Astrocyte of the cerebellum (primary cell): ENCODE results near the gene CRTC2.
A peak's percentile ranks its signal among the peaks of the same experiment; 100 is the strongest.

ENCODE experiments used
- DNase-seq: peaks from one replicate; pipeline ENCODE4 v3.0.0-alpha.2; 2011; ENCODE audit warnings: low read depth
- H3K4me3 ChIP-seq: 2 replicates; pipeline ENCODE4 v1.5.1; 2011; ENCODE audit warnings: mild to moderate bottlenecking, low read depth, low read length, moderate library complexity
- CTCF ChIP-seq: IDR thresholded peaks from 2 replicates; pipeline ENCODE4 v1.5.1; 2012; ENCODE audit warnings: low read length, low read depth, moderate library complexity, mild to moderate bottlenecking; ENCODE audit errors: missing control alignments
- in situ Hi-C: cut with HindIII; loops from 2 replicates; pipeline ENCODE4 v1.10.0; 2017; ENCODE audit warnings: low sequenced_read_pairs

The CRTC2 gene

DNA sequence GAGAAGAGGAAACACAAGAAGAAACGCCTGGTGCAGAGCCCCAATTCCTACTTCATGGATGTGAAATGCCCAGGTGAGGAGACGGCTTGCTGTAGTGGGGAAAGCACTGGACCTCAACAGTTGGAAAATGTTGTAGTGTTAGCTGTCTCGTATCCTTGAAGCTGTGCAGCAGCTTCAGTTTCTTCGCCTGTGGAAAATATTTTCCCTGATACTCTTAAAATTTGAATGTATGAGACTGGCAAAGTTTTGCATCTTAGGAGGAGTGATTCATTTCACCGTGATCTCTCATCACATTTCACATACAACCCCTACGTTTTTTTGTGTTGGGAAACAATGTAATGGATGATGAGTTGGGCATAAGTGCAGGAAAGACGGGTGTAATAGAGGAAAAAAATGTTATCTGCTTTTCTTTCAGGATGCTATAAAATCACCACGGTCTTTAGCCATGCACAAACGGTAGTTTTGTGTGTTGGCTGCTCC lies 32.8 kb upstream of the CRTC2 start:
- no peak for DNase-seq
- TF ChIP-seq CTCF = no peak
- peak overlapping the region; percentile 85 for H3K4me3 ChIP-seq
- in situ Hi-C loops = no loop called here

GRCh38 chr1:153990468-153991150 lies 32.2 kb upstream of the CRTC2 start, which contains the start of gene RPS27:
TSS of gene RPS27 (plus strand) at chr1:153990762. CDS start at chr1:153990797, 35 bp downstream.
- peak within 1 kb of the TSS; percentile 85 for H3K4me3 ChIP-seq
- no peak for TF ChIP-seq CTCF
- in situ Hi-C loops = no loop called here
- DNase-seq = peak; percentile 97

DNA sequence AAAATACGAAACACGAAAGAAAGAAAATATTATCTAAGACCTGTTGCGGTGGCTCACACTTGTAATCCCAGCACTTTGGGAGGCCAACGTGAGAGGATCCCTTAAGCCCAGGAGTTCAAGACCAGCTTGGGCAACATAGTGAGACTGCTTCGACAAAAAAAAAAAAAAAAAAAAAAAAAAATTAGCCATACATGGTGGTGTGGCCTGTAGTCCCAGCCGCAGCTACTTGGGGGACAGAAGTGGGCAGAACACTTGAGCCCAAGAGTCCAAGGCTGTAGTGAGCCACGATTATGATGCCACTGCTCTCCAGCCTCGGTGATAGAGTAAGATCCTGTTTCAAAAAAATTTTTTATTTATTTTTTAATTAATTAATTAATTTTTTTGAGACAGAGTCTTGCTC lies 29.2 kb upstream of the CRTC2 start:
- no peak for DNase-seq
- H3K4me3 ChIP-seq = no peak overlapping the region
- no peak for TF ChIP-seq CTCF
- in situ Hi-C loops = no loop called here

GRCh38 chr1:153985941-153986761 lies 27.7 kb upstream of the CRTC2 start, which contains the start of gene RAB13:
TSS of gene RAB13 (minus strand) at chr1:153986339. CDS start at chr1:153986236, 103 bp downstream.
- no peak for TF ChIP-seq CTCF
- in situ Hi-C loops = no loop called here
- DNase-seq = no peak
- peak within 1 kb of the TSS; percentile 91 for H3K4me3 ChIP-seq

- in situ Hi-C loops = no loop called here
- DNase-seq = no peak
- peak overlapping the region; percentile 91 for H3K4me3 ChIP-seq
- no peak for TF ChIP-seq CTCF
Measured at GRCh38 chr1:153985341-153985912, 27.0 kb upstream of the CRTC2 start.
